ENCODE measurements around the gene ZHX3. TPM values are rescaled to one million over a fixed set of nuclear protein-coding genes. Genes with fewer than 3 reads are reported as not detected.
A peak's percentile ranks its signal among the peaks of the same experiment; 100 is the strongest.

The ZHX3 gene
- total and polyA plus RNA-seq, 7 donors: 3.6 to 69.0 (median 39.2) TPM

DNA sequence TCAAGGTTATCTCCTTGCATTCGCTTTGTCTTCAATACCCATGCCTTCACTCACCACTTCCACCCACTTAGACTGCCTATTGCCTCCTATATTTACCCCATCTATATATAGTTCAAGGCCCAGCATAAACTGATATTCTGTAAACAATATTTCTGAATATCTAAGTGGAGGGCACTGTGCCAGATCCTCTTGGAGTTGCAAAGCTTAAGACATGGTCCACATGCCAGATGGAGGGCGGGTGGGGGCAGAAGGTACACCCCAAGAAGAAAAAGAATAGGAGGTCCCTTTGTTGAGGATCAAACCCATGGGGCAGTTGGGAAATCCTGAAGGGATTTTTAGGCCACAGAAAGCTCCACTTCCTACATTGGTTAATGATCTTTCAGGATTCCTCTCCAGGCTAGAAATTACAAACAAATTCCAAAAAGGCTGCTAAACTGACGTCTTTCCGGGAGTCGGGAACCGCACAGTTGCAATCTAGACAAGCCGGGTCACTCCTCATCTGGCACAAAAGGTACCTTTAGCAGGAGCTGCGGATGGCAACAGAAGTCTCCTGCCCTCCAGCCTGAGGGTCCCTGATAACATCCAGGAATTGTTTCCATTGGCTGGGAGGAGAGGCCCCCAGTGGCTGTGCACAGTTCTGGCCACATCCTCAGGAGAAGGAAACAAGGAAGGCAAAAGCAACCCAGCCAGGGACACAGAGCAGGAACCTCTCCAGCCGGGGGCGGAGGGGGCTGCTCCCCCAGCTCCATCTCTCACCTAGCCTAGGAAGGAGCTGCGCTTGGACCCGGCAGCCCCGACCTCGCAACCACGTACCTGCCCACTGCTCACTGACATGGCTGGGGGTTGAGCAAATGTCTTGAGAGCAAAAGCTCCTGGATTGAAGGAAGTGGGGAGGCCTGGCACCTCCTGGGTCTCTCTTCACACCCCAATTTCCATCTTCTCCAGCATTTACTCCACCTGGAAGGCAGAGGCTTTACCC, 17.2 kb upstream of the ZHX3 start:
- intact Hi-C loops (cut with DNase I): loop anchor here (5.0 kb wide), 1 partner anchor 87 kb away; no protein-coding TSS in a partner anchor
- no peak for TF ChIP-seq EP300 (IDR thresholded peaks at IDR 0.05)
- TF ChIP-seq POLR2A (IDR thresholded peaks at IDR 0.05): no peak
- TF ChIP-seq CTCF (IDR thresholded peaks at IDR 0.05): no peak
- no peak for TF ChIP-seq POLR2AphosphoS5 (IDR thresholded peaks at IDR 0.05)
- Histone ChIP-seq H3K4me3 (no peak overlapping the region), H3K9me3 (no peaks in the 10 kb centered on the region), H3K36me3 (no peaks in the 10 kb centered on the region), H3K27me3 (no peaks in the 10 kb centered on the region), H3K27ac (peak overlapping the region; percentile 9 to 57 (median 26)), H3K4me1 (peaks cover 0 to 11% (median 8%) of the 10 kb centered on the region in 4 donors)
- peak; percentile 62 for DNase-seq
- 85 to 90% methylated on average over 15 of the region's 15 CpGs for WGBS, 2 donors

- Histone ChIP-seq H3K36me3 (no peaks in the 10 kb centered on the region), H3K27ac (peak overlapping the region in 3 of 4 donors; percentile 9 to 57 (median 20)), H3K27me3 (no peaks in the 10 kb centered on the region), H3K4me3 (no peak overlapping the region), H3K9me3 (no peaks in the 10 kb centered on the region), H3K4me1 (peaks cover 0 to 15% (median 12%) of the 10 kb centered on the region in 4 donors)
- DNase-seq: peak; percentile 49
- 90 to 95% methylated on average over 2 of the region's 2 CpGs for WGBS, 2 donors
- intact Hi-C loops (cut with DNase I): no loop called here
- TF ChIP-seq CTCF (IDR thresholded peaks at IDR 0.05): no peak
- TF ChIP-seq EP300 (IDR thresholded peaks at IDR 0.05): no peak
- no peak for TF ChIP-seq POLR2A (IDR thresholded peaks at IDR 0.05)
- TF ChIP-seq POLR2AphosphoS5 (IDR thresholded peaks at IDR 0.05): no peak
Observed at GRCh38 chr20:41334036-41334435, 16.5 kb upstream of the ZHX3 start.

- intact Hi-C loops (cut with DNase I): no loop called here
- 87 to 90% methylated on average over 4 of the region's 4 CpGs for WGBS, 2 donors
Observed at GRCh38 chr20:41331731-41332130, 14.2 kb upstream of the ZHX3 start.

DNA sequence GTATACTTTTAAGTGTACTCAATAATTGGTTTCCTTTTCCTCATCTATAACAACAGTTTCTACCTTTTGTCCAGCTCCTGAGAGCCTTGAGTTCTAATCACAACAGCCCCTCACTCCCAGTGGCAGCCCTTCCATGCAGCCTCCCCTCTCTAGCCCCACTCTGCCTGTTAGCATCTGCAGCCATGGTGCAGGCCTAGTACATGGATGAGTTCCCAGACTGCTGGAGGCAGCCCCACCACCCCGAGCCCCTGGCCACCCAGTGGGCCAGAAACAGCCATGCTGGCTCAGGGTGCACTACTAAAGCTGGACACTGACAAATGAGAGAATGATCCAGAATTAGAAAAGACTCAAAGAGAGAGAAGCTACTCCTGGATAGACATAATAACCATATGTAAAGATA, 13.4 kb upstream of the ZHX3 start:
- no peak for DNase-seq
- 85 to 92% methylated on average over 1 of the region's 1 CpG for WGBS, 2 donors
- H3K4me1 ChIP-seq: peaks cover 0 to 20% (median 16%) of the 10 kb centered on the region in 4 donors
- no peaks in the 10 kb centered on the region for H3K27me3 ChIP-seq
- H3K4me3 ChIP-seq: no peak overlapping the region
- H3K36me3 ChIP-seq: no peaks in the 10 kb centered on the region
- intact Hi-C loops (cut with DNase I): no loop called here
- no peaks in the 10 kb centered on the region for H3K9me3 ChIP-seq
- TF ChIP-seq EP300 (IDR thresholded peaks at IDR 0.05) (no peak), CTCF (IDR thresholded peaks at IDR 0.05) (no peak), POLR2A (IDR thresholded peaks at IDR 0.05) (no peak), POLR2AphosphoS5 (IDR thresholded peaks at IDR 0.05) (no peak)
- no peak overlapping the region for H3K27ac ChIP-seq

More at GRCh38 chr20:41331731-41332130, 14.2 kb upstream of the ZHX3 start:
- peaks cover 0 to 20% (median 16%) of the 10 kb centered on the region in 4 donors for H3K4me1 ChIP-seq
- no peak overlapping the region for H3K27ac ChIP-seq
- TF ChIP-seq EP300 (IDR thresholded peaks at IDR 0.05): no peak
- no peak for TF ChIP-seq POLR2AphosphoS5 (IDR thresholded peaks at IDR 0.05)
- TF ChIP-seq POLR2A (IDR thresholded peaks at IDR 0.05): no peak
- no peak for TF ChIP-seq CTCF (IDR thresholded peaks at IDR 0.05)
- no peaks in the 10 kb centered on the region for H3K27me3 ChIP-seq
- H3K4me3 ChIP-seq: no peak overlapping the region
- no peaks in the 10 kb centered on the region for H3K36me3 ChIP-seq
- no peak for DNase-seq
- H3K9me3 ChIP-seq: no peaks in the 10 kb centered on the region
